ENCODE results near the gene IL4I1.

IL4I1 gene

GRCh38 chr19:49844138-49845095, 52.3 kb downstream of the IL4I1 start:
- no peak for TF ChIP-seq ZNF274 (IDR thresholded peaks at IDR 0.05; ENCODE audit: low read depth, low read length)
- no peak overlapping the region for H3K4me3 ChIP-seq (ENCODE audit: low read length)

GRCh38 chr19:49843265-49843664, 53.4 kb downstream of the IL4I1 start:
- no peak overlapping the region for H3K4me3 ChIP-seq (ENCODE audit: low read length)
- TF ChIP-seq ZNF274 (IDR thresholded peaks at IDR 0.05; ENCODE audit: low read depth, low read length), result no peak

- H3K4me3 ChIP-seq (ENCODE audit: low read length), result no peak overlapping the region
- TF ChIP-seq ZNF274 (IDR thresholded peaks at IDR 0.05; ENCODE audit: low read depth, low read length), result no peak
These were observed 55.9 kb downstream of the IL4I1 start for GRCh38 chr19:49840736-49841249.

- TF ChIP-seq ZNF274 (IDR thresholded peaks at IDR 0.05; ENCODE audit: low read depth, low read length), result no peak
- H3K4me3 ChIP-seq (ENCODE audit: low read length), result no peak overlapping the region
These were observed 56.4 kb downstream of the IL4I1 start for GRCh38 chr19:49840321-49840720.

GRCh38 chr19:49839713-49840112, 57.0 kb downstream of the IL4I1 start:
- TF ChIP-seq ZNF274 (IDR thresholded peaks at IDR 0.05; ENCODE audit: low read depth, low read length), result no peak
- H3K4me3 ChIP-seq (ENCODE audit: low read length), result no peak overlapping the region

Data from GM08714 (cell line).